ENCODE results near the gene XYLT2. TPM values are rescaled to one million over a fixed set of nuclear protein-coding genes. Genes with fewer than 3 reads are reported as not detected.
A peak's percentile ranks its signal among the peaks of the same experiment; 100 is the strongest.

Gene XYLT2
- total and polyA plus RNA-seq, 9 of the 15 experiments (the other 6 are each of a cell fraction or from before 2014, with no cell fraction given) = 0.63 to 9.1 (median 4.3) TPM

GRCh38 chr17:50372758-50373556, 27.0 kb downstream of the XYLT2 start, which contains the start of the genes EME1 and MRPL27 (continued):
- no peak for TF ChIP-seq IRF2 (CRISPR knock-in tag; IDR thresholded peaks at IDR 0.05)
- no peak for TF ChIP-seq HMBOX1 (IDR thresholded peaks at IDR 0.05)
- TF ChIP-seq KLF1 (tag; IDR thresholded peaks at IDR 0.05) = peak; percentile 91
- 0 out of 2 replicates have a peak, but pooled peaks have one; percentile 45 for TF ChIP-seq TRIM28 (IDR thresholded peaks at IDR 0.05)
- TF ChIP-seq HSF4 (CRISPR knock-in tag; IDR thresholded peaks at IDR 0.05; ENCODE audit: borderline replicate concordance) = no peak
- TF ChIP-seq NR2C1 (IDR thresholded peaks at IDR 0.05) = peak; percentile 99
- peak; percentile 99 for TF ChIP-seq NR2C1 (tag; IDR thresholded peaks at IDR 0.05)
- TF ChIP-seq RAD51 (IDR thresholded peaks at IDR 0.05; ENCODE audit: borderline replicate concordance, low read depth) = peak; percentile 100
- peak; percentile 58 to 68; a peak in 2 of 4 replicates for TF ChIP-seq UBTF (IDR thresholded peaks at IDR 0.05; ENCODE audit: borderline replicate concordance in 1 of 2, low read depth in 2 of 2, low read length in 2 of 2)
- TF ChIP-seq JUNB (CRISPR knock-in tag; conservative IDR thresholded peaks at IDR 0.05) = no peak
- peak; percentile 86 for TF ChIP-seq NCOA1 (IDR thresholded peaks at IDR 0.05; ENCODE audit: low read depth)
- no peak for TF ChIP-seq ZSCAN29 (IDR thresholded peaks at IDR 0.05)
- 0 out of 2 replicates have a peak, but pooled peaks have one; percentile 62 for TF ChIP-seq ZNF583 (CRISPR knock-in tag; IDR thresholded peaks at IDR 0.05)
- TF ChIP-seq SAP30 (IDR thresholded peaks at IDR 0.05; ENCODE audit: borderline replicate concordance, insufficient read depth, low read depth, low read length, poor library complexity, severe bottlenecking) = peak; percentile 97
- 0 out of 2 replicates have a peak, but pooled peaks have one; percentile 23 for TF ChIP-seq PHF21A (IDR thresholded peaks at IDR 0.05; ENCODE audit: borderline replicate concordance, low read depth)
- TF ChIP-seq MAFF (IDR thresholded peaks at IDR 0.05; ENCODE audit: low read length) = no peak
- TF ChIP-seq HNRNPLL (IDR thresholded peaks at IDR 0.05; ENCODE audit: low read depth, low read length, poor library complexity, severe bottlenecking) = no peak
- TF ChIP-seq POLR2AphosphoS5 (IDR thresholded peaks at IDR 0.05; ENCODE audit: control insufficient read depth, insufficient read depth, low read depth, low read length) = peak; percentile 96
- peak; percentile 92 to 95 for TF ChIP-seq FOXK2 (conservative IDR thresholded peaks at IDR 0.05 in 1 of 2, IDR thresholded peaks at IDR 0.05 in 1 of 2; ENCODE audit: low read depth in 2 of 2)
- TF ChIP-seq ZSCAN32 (CRISPR knock-in tag; IDR thresholded peaks at IDR 0.05) = no peak
- TF ChIP-seq NBN (IDR thresholded peaks at IDR 0.05; ENCODE audit: low read depth) = peak; percentile 83; the same call in 1 of the 2 replicates
- no peak for TF ChIP-seq PBX2 (CRISPR knock-in tag; IDR thresholded peaks at IDR 0.05; ENCODE audit: low read depth)
- TF ChIP-seq PBX2 (tag; conservative IDR thresholded peaks at IDR 0.05; ENCODE audit: low read depth) = peak; percentile 40; the same call in 1 of the 2 replicates
- TF ChIP-seq CHD1 (IDR thresholded peaks at IDR 0.05; ENCODE audit: low read length) = no peak

Data from K562 (cell line).